Keratinocyte (primary cell): ENCODE measurements around the gene TOMM6. TPM values are rescaled to one million over a fixed set of nuclear protein-coding genes. Genes with fewer than 3 reads are reported as not detected.

Experiments used
- DNase-seq: peaks from one replicate; pipeline ENCODE4 v3.0.0-alpha.2; 2011; ENCODE audit warnings: low read depth, missing footprints, low spot score
- FAIRE-seq: peaks from 2 replicates; lab custom pipeline; 2011; peaks lifted over from hg19 to GRCh38; lab: Jason Lieb, UNC
- H2AFZ ChIP-seq: 2 replicates; pipeline ENCODE4 v1.6.0; 2012; ENCODE audit warnings: low read length, control low read depth, inconsistent platforms; ENCODE audit not compliant: control insufficient read depth
- H3K27ac ChIP-seq: 2 replicates; pipeline ENCODE4 v1.5.1; 2011; ENCODE audit warnings: low read length; ENCODE audit not compliant: control insufficient read depth, insufficient read depth
- H3K27me3 ChIP-seq: 3 replicates; pipeline ENCODE4 v1.6.0; 2011; ENCODE audit warnings: low read length; ENCODE audit not compliant: control insufficient read depth, insufficient read depth; ENCODE audit errors: extremely low read depth
- H3K36me3 ChIP-seq, 2 experiments: 2 replicates in 1 of 2; 3 replicates in 1 of 2; pipeline ENCODE4 v1.5.1; 2011; ENCODE audit warnings: low read length in 2 of 2, mild to moderate bottlenecking in 1 of 2; ENCODE audit not compliant: control insufficient read depth in 2 of 2, insufficient read depth in 2 of 2; ENCODE audit errors: extremely low read depth in 1 of 2
- H3K4me1 ChIP-seq: 3 replicates; pipeline ENCODE4 v1.5.1; 2011; ENCODE audit warnings: low read length; ENCODE audit not compliant: control insufficient read depth, insufficient read depth; ENCODE audit errors: extremely low read depth
- H3K4me2 ChIP-seq: 3 replicates; pipeline ENCODE4 v1.6.0; 2011; ENCODE audit warnings: low read depth, low read length; ENCODE audit not compliant: control insufficient read depth, insufficient read depth; ENCODE audit errors: extremely low read depth
- H3K4me3 ChIP-seq, 3 experiments: fragments of 200-600 bp in 1 of 3; sonication (generic) in 1 of 3; 2 replicates in 2 of 3; 3 replicates in 1 of 3; pipeline ENCODE4 v1.5.1; 2011 to 2016; ENCODE audit warnings: low read length in 3 of 3, mild to moderate bottlenecking in 3 of 3, control low read depth in 2 of 3, inconsistent platforms in 1 of 3, low read depth in 1 of 3, mixed read lengths in 1 of 3, mixed run types in 1 of 3, moderate library complexity in 1 of 3; ENCODE audit not compliant: control insufficient read depth in 2 of 3, insufficient read depth in 2 of 3; ENCODE audit errors: extremely low read depth in 1 of 3
- H3K79me2 ChIP-seq: 2 replicates; pipeline ENCODE4 v1.6.0; 2012; ENCODE audit warnings: low read length; ENCODE audit not compliant: control insufficient read depth, insufficient read depth
- H3K9ac ChIP-seq: 3 replicates; pipeline ENCODE4 v1.6.0; 2011; ENCODE audit warnings: low read length; ENCODE audit not compliant: control insufficient read depth, insufficient read depth; ENCODE audit errors: extremely low read depth
- H3K9me1 ChIP-seq: 3 replicates; pipeline ENCODE4 v1.6.0; 2011; ENCODE audit warnings: low read length; ENCODE audit not compliant: control insufficient read depth, insufficient read depth; ENCODE audit errors: extremely low read depth
- H3K9me3 ChIP-seq: 2 replicates; pipeline ENCODE4 v1.5.1; 2012; ENCODE audit warnings: low read depth, low read length; ENCODE audit not compliant: control insufficient read depth
- H4K20me1 ChIP-seq: 3 replicates; pipeline ENCODE4 v1.6.0; 2011; ENCODE audit warnings: low read length; ENCODE audit not compliant: control insufficient read depth, insufficient read depth; ENCODE audit errors: extremely low read depth
- EZH2 ChIP-seq: IDR thresholded peaks from one replicate; pipeline ENCODE4 v1.6.1; 2012; ENCODE audit warnings: inconsistent platforms, mild to moderate bottlenecking, low read length, moderate library complexity
- dilution Hi-C: fragments of 300-500 bp; cut with MboI; formaldehyde crosslinking; loops from one replicate; pipeline ENCODE4 v1.7.0; 2020; ENCODE audit warnings: low sequenced_read_pairs; ENCODE audit not compliant: extremely low pct_ligation_motif_present
- polyA plus RNA-seq, 5 experiments: library from polyadenylated mRNA; depleted of rRNA in 3 of 5; stranded (reverse) in 3 of 5; stranded (forward) in 1 of 5; unstranded in 1 of 5; fragments of >200 nt; gene quantifications; 1 replicate in 1 of 5; 2 replicates in 3 of 5; 3 replicates in 1 of 5; pipeline versions ENCODE4 v1.2.1 to v1.2.3, GENCODE V29; 2011 to 2012; ENCODE audit warnings: missing spikeins in 2 of 5, low read depth in 1 of 5, low replicate concordance in 1 of 5
- TF ChIP-seq, protein P1 (sequence below), 3 experiments: IDR thresholded peaks in 1 of 3; conservative IDR thresholded peaks in 1 of 3; optimal IDR thresholded peaks in 1 of 3; 2 replicates in 2 of 3; 3 replicates in 1 of 3; pipeline versions ENCODE3 to v1.5.1; 2011; ENCODE audit warnings: low read length in 3 of 3, mild to moderate bottlenecking in 3 of 3, moderate library complexity in 2 of 3, control low read depth in 1 of 3, inconsistent platforms in 1 of 3; ENCODE audit not compliant: insufficient read depth in 2 of 3; ENCODE audit errors: extremely low read depth in 1 of 3

TOMM6 gene
- polyA plus RNA-seq, 1 donor (not counting 4 experiments of a cell fraction or from before 2014, with no cell fraction given) = 374 TPM

DNA sequence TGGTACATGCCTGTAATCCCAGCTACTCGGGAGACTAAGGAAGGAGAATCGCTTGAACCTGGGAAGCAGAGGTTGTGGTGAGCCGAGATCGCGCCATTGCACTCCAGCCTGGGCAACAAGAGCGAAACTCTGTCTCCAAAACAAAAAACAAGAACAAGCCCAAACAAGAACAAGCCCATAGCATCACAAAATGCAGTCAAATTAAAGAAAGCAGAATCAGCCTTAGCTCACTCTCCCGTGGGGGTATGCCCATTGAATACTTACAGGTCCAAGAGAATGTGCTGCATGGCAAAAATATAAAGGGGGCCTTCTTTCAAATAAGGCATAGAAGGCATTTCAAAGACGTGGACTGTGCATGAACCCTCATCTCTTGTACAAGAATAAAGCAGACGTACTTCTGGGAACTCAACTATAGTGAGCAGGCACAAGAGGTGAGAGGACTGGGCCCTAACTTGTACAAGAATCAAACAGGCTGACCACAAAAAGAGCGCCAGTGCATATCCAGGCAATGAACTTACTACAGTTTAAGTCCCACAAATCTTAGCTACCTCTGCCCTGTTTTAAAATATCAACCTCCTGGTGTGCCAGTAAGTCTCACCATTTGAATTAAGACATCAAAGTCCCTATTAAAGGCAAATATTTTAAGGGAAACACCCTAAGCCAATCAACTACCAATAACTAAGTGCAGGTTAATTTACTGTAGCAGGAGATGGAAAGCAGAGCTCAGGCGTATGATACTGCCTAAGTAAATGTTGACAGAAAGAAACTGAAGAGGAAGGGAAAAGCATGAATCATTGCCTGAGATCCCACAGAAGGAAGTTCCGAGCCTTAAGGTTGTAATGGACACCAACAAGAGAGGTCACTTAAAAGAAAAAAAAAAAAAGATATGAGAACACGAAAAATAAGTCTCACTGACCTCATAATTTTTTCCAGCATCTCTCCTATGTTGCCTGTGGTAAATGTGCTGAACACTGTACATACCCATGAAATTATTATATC is 37.4 kb downstream of the TOMM6 start:
- H2AFZ ChIP-seq = no peak overlapping the region
- dilution Hi-C loops = no loop called here
- no peaks in the 10 kb centered on the region for H4K20me1 ChIP-seq
- H3K27ac ChIP-seq = no peak overlapping the region
- no peak overlapping the region for H3K4me2 ChIP-seq
- H3K9me1 ChIP-seq = no peaks in the 10 kb centered on the region
- no peak overlapping the region for H3K9ac ChIP-seq
- TF ChIP-seq EZH2 = no peak
- TF ChIP-seq, protein P1, sequence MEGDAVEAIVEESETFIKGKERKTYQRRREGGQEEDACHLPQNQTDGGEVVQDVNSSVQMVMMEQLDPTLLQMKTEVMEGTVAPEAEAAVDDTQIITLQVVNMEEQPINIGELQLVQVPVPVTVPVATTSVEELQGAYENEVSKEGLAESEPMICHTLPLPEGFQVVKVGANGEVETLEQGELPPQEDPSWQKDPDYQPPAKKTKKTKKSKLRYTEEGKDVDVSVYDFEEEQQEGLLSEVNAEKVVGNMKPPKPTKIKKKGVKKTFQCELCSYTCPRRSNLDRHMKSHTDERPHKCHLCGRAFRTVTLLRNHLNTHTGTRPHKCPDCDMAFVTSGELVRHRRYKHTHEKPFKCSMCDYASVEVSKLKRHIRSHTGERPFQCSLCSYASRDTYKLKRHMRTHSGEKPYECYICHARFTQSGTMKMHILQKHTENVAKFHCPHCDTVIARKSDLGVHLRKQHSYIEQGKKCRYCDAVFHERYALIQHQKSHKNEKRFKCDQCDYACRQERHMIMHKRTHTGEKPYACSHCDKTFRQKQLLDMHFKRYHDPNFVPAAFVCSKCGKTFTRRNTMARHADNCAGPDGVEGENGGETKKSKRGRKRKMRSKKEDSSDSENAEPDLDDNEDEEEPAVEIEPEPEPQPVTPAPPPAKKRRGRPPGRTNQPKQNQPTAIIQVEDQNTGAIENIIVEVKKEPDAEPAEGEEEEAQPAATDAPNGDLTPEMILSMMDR (optimal IDR thresholded peaks at IDR 0.05 in 1 of 3, IDR thresholded peaks at IDR 0.05 in 1 of 3, conservative IDR thresholded peaks at IDR 0.05 in 1 of 3; ENCODE audit: extremely low read depth in 1 of 3, insufficient read depth in 2 of 3, low read length in 3 of 3) = no peak
- no peaks in the 10 kb centered on the region for H3K4me1 ChIP-seq
- FAIRE-seq (no peak), DNase-seq (no peak)
- no peaks in the 10 kb centered on the region for H3K36me3 ChIP-seq
- H3K79me2 ChIP-seq = no peaks in the 10 kb centered on the region
- no peak overlapping the region for H3K4me3 ChIP-seq
- H3K27me3 ChIP-seq = no peaks in the 10 kb centered on the region
- no peaks in the 10 kb centered on the region for H3K9me3 ChIP-seq

DNA sequence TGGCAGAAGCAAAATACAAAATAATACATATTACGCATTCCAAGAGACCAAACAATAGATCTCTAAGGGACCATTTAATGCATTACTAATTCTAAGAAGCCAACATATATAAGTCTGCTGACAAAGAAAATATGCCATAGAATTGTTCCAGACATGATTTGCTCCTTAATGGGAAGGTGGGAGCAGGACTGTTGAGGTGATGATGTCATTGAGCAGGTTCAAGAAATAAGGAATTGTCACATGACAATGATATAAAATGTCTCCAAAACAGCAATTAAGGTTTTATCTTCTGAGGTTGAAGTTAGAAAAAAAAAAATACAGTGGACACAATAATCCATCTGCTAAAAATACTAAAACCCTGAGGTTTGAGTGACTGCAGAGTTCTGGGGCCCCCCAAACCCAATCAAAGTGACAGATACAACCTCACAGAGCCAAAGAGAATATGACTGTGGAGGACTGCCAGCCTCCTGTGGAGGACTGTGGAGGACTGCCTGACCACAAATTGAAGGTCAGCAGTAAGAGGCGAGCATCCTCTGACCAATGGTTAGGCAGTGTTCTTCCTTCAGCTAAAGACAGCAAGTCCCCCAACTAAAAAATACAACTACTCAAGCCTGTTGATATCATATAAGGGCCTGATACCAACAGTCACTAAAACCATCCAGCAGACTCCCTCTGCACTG is 39.0 kb downstream of the TOMM6 start:
- Histone ChIP-seq H3K4me3 (no peak overlapping the region), H3K4me2 (no peak overlapping the region), H3K27ac (no peak overlapping the region), H4K20me1 (no peaks in the 10 kb centered on the region), H3K4me1 (no peaks in the 10 kb centered on the region), H3K9me3 (no peaks in the 10 kb centered on the region), H3K36me3 (no peaks in the 10 kb centered on the region), H3K9me1 (no peaks in the 10 kb centered on the region), H2AFZ (no peak overlapping the region), H3K79me2 (no peaks in the 10 kb centered on the region), H3K9ac (no peak overlapping the region), H3K27me3 (no peaks in the 10 kb centered on the region)
- dilution Hi-C loops = no loop called here
- DNase-seq = no peak
- no peak for TF ChIP-seq EZH2
- TF ChIP-seq, protein P1 (optimal IDR thresholded peaks at IDR 0.05 in 1 of 3, IDR thresholded peaks at IDR 0.05 in 1 of 3, conservative IDR thresholded peaks at IDR 0.05 in 1 of 3; ENCODE audit: extremely low read depth in 1 of 3, insufficient read depth in 2 of 3, low read length in 3 of 3) = no peak
- no peak for FAIRE-seq
